HG02938 (cell line): ENCODE results near the gene PHC3.
"Not testable (repeated sequence)": the region's sequence is repeated elsewhere in the genome, so short reads cannot be mapped to it uniquely, and the experiment has no call there.

Experiments
- ATAC-seq: cut with Tn5 transposase; IDR thresholded peaks from one replicate; pipeline ENCODE4 v1.9.1; 2021; ENCODE audit warnings: mild to moderate bottlenecking, moderate library complexity; ENCODE audit not compliant: unreplicated experiment

Gene PHC3

GRCh38 chr3:170180908-170181885 lies at the start of gene PHC3:
TSS of gene PHC3 (minus strand) at chr3:170181733. CDS start at chr3:170181715, 18 bp downstream.
- peak; percentile 72 for ATAC-seq

- ATAC-seq = no peak
Measured at GRCh38 chr3:170228093-170228766, 46.7 kb upstream of the PHC3 start.

- ATAC-seq = no peak
Measured at GRCh38 chr3:170226426-170226960, 45.0 kb upstream of the PHC3 start.

- ATAC-seq = no peak
Measured at GRCh38 chr3:170225166-170225565, 43.6 kb upstream of the PHC3 start.

- no peak for ATAC-seq
Measured at GRCh38 chr3:170222647-170223541, 41.4 kb upstream of the PHC3 start.

GRCh38 chr3:170221924-170222646 lies 40.6 kb upstream of the PHC3 start, which contains the start of gene PRKCI:
TSS of gene PRKCI (plus strand) at chr3:170222424. CDS start at chr3:170222670, 246 bp downstream.
- peak; percentile 91 for ATAC-seq

- ATAC-seq = no peak
Measured at GRCh38 chr3:170220871-170221270, 39.3 kb upstream of the PHC3 start.

- no peak for ATAC-seq
Measured at GRCh38 chr3:170219850-170220249, 38.3 kb upstream of the PHC3 start.

GRCh38 chr3:170211668-170212067 lies 30.1 kb upstream of the PHC3 start:
- no peak for ATAC-seq

- ATAC-seq = no peak
Measured at GRCh38 chr3:170207717-170208116, 26.2 kb upstream of the PHC3 start.

GRCh38 chr3:170206164-170206762 lies 24.7 kb upstream of the PHC3 start:
- ATAC-seq = not testable (repeated sequence)

GRCh38 chr3:170205302-170205701 lies 23.8 kb upstream of the PHC3 start:
- ATAC-seq = no peak

GRCh38 chr3:170204509-170204908 lies 23.0 kb upstream of the PHC3 start:
- no peak for ATAC-seq

GRCh38 chr3:170204023-170204472 lies 22.5 kb upstream of the PHC3 start:
- ATAC-seq = no peak

GRCh38 chr3:170203457-170203856 lies 21.9 kb upstream of the PHC3 start:
- ATAC-seq = no peak

- no peak for ATAC-seq
Measured at GRCh38 chr3:170201527-170201926, 20.0 kb upstream of the PHC3 start.

- ATAC-seq = no peak
Measured at GRCh38 chr3:170200987-170201386, 19.5 kb upstream of the PHC3 start.

- no peak for ATAC-seq
Measured at GRCh38 chr3:170196833-170197232, 15.3 kb upstream of the PHC3 start.

- ATAC-seq = not testable (repeated sequence)
Measured at GRCh38 chr3:170195759-170196158, 14.2 kb upstream of the PHC3 start.
